Endometrial microvascular endothelial cells (primary cell): ENCODE data around the gene RALB. TPM values are rescaled to one million over a fixed set of nuclear protein-coding genes. Genes with fewer than 3 reads are reported as not detected.
"Not testable (repeated sequence)": the region's sequence is repeated elsewhere in the genome, so short reads cannot be mapped to it uniquely, and the experiment has no call there.

ENCODE experiments used
- in situ Hi-C: cut with HindIII; loops from 2 replicates; pipeline ENCODE4 v1.10.0; 2017; ENCODE audit warnings: low sequenced_read_pairs, low pct_unique_long_range_greater_than_20kb; ENCODE audit errors: inconsistent ontology term
- total RNA-seq: library from RNA; depleted of rRNA; stranded (reverse); fragments of >200 nt; gene quantifications from one replicate; pipeline ENCODE4 v1.2.3, GENCODE V29; 2015; ENCODE audit errors: inconsistent ontology term

RALB gene
- total RNA-seq, 1 donor from 2014 or later = 97.3 TPM

DNA sequence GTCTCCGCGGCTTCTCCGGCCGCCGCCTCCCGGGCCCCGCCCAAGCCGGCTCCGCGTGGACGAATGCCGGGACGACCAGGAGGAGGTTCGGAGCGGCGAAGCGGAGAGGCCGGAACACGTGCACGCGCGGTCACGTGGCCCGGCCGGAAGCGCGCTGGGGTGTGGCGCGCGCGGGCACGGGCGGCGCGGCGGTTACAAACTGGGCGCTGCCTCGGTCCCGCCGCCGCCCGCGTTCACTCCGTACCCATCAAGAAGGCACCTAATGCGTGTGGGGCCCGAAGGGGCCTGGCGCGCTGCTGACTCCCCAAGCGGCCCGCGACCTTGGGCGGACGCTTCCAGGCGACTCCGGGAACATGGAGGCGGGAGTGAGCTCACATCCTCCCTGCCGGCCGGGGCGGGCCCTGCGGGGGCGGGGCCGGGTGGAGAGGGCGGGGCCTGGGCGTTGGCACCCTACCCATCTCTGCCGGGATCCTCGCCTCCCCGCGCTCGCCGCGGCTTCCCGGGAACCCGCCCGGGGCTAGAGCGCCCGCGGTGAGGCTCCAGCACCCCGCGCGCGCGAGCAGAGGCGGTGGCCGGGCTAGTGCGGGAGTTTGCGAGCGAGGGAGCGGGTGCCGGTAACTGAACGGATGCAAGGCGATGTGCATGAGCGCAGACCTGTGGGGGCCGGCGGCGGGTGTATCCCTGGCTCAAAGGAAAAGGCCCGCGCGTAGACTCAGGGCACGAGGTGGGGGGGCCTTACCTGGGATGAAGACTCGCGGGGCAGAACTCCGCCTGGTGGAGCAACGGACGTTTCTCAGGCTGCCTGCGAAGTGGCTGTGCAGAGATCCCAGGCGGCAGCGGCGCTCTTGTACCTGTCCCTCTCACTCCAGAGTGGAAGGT, 29.4 kb upstream of the RALB start, which contains the start of gene TMEM185B:
TMEM185B (minus strand) TSS at position 367 of the 879 bp plus-strand sequence. CDS start 424 bp downstream, outside the sequence.
- in situ Hi-C loops = no loop called here

DNA sequence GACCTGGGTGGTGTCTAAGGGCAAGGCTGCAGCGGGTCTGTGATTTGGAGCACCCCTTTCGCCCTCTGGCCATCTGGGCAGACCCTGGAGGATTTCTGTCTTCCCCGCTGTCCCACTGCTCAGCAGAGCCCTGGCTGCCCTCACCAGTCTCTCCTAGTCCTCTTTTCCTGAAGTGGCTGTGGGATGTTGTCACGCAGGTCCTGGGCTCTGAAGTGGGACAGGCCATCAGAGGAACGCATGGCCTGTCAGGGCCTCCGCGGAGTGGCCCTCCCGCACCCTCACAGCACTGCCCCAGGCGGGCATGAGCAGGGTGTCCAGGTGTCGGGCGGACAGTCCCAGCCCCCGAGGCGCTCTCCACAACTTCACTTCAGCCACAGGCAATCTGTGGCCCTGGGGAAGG, 28.4 kb upstream of the RALB start:
- in situ Hi-C loops = no loop called here

DNA sequence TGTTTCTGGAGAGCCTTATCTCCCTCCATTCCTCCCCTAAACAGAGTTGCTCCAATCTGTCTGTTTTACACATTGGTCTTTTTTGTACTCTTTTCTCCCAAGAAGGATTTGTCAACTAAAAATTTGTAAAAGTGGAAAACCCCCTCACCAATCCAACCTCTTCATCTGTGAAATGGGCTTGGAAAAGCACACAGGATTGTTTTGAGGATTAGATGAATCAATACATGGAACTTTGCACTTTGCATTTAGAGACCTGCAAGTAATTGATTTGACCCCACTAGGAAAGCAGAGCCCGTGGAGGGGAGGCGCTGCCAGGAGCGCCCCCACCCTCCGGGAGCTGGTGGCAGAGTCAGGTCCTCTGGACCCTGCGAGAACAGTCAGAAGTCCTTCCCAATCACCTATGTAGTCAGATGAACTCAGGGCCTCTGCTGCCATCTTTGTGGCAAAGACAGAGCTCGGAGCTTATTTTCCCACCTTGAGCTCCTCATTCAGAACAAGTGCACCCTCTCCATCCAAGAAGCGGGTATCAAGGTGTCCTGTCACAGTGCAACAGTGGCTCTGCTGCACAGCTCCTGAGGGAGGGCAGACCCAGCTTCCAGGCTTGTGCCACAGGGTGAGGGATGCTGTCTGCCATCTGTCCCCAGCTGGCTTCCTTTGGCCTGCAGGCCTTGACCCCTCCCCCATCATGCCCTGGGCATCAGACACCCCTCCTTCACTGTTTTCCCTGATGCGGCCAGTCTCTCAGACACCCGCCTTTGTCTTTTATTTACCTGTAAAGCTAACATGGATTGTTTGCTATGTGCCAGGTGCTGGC, 27.7 kb upstream of the RALB start:
- in situ Hi-C loops = no loop called here

DNA sequence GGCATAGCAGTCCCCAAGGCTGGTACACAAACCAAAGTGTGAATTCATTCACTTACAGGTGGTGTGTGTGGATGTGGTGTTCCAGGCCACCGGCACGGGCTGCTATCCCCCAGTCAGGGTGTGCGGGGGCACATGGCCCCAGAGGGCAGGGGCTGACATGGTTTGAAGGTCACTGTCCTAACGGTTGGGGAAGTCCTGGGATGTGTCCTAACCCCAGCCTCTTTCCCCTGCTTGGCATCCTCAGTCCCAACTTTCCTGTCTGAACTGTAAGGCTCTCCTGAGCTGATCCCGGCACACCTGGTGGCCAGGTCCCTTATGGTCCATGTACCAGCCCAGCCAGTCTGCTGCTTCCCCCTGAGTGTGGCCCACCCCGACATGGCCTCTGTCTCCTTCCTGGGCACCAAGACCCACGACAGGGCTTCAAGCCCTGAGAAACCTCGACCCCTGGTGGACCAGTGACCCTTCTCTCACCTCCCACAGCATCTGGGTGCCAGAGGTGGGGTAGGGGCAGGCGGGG, 27.0 kb upstream of the RALB start:
- in situ Hi-C loops = no loop called here

DNA sequence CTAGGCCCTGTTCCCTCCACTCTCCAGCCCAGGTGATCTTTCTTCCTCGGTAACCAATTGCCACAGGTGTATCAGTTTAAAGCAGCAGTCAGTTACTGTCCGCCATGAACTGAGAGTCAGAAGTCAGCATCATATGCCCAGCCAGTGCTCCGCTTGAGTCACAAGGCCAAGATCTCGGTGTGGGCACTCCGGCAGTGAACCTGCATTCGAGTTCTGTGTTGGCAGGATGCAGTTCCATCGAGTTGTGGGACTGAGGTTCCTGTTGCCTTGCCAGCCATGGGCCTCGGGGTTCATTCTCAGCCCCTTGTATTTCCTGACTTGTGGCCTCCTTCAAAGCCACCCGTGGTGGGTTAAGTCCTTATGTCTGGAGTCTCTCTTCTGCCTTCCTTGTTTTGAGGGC, 26.3 kb upstream of the RALB start:
- in situ Hi-C loops = no loop called here

DNA sequence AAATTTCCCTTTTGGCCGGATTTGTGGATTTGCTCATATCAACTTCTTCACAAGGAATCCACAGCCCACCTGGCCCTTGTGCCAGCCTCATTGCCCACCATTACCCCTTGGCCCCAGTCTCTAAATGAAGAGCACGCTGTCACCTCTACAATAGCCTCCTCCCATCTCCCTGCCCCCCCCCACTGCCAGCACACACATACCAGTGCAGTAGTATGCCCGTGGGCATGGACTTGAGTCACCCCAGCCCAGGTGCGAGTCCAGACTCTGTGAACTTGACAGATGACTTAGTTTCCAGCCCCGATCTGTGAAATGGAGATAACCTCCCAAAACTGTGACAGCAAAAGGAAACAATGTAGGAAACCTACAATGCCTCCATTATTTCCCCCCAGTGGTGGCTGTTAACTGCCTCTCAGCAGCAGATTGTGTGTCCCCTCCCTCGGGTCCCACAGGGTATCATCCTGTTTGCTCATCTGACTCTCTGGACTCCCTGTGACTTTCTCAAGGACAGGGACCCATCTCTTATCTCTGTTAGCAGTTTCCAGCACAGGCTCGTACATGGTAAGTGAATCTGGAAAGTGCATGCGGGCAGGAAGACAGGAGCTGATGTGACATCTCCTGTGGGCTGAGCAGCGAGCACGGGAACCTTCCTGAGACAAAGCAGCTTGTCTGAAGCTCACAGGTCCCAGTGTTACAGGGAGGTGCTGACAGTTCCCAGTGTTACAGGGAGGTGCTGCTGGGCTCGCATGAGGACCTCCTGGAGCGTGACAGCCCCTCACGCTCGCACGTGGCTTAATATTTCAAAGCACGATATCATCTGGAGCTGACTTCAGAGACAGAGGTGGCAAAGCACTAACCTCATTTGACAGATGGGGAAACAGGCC, 25.3 kb upstream of the RALB start:
- in situ Hi-C loops = no loop called here

DNA sequence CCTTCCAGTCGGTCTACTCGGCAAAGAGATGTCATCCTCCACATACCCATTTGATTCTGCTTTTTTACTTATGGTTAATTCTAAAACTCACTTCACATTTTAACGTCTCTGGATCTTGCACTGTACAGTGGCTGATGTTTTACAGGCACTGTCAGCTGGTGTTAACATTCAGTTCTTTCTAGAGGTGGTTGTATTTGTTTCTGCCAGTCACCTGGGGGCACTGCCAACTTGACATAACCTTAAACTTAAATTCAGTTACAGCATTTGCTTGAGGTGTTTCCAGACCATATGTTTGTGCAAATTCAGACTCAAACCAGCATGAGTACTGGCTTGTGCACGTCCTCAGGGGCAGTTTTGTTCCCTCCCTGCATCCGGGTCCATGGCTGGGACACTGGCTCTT, 24.1 kb upstream of the RALB start:
- in situ Hi-C loops = no loop called here

DNA sequence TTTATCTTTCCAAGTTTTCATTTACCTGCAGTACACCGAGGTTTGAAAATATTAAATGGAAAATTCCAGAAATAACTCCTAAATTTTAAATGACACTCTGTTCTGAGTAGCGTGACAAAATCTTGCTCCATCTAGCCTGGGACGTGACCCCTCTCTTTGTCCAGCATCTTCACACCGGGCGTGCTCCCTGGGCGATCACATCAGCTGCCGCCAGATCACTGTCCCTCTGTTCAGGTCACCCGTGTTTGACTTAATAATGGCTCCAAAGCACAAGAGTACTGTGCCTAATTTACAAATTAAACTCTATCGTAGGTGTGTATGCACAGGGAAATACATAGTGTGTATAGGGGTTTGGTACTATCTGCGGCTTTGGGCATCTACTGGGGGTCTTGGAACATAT, 23.3 kb upstream of the RALB start:
- in situ Hi-C loops = no loop called here

DNA sequence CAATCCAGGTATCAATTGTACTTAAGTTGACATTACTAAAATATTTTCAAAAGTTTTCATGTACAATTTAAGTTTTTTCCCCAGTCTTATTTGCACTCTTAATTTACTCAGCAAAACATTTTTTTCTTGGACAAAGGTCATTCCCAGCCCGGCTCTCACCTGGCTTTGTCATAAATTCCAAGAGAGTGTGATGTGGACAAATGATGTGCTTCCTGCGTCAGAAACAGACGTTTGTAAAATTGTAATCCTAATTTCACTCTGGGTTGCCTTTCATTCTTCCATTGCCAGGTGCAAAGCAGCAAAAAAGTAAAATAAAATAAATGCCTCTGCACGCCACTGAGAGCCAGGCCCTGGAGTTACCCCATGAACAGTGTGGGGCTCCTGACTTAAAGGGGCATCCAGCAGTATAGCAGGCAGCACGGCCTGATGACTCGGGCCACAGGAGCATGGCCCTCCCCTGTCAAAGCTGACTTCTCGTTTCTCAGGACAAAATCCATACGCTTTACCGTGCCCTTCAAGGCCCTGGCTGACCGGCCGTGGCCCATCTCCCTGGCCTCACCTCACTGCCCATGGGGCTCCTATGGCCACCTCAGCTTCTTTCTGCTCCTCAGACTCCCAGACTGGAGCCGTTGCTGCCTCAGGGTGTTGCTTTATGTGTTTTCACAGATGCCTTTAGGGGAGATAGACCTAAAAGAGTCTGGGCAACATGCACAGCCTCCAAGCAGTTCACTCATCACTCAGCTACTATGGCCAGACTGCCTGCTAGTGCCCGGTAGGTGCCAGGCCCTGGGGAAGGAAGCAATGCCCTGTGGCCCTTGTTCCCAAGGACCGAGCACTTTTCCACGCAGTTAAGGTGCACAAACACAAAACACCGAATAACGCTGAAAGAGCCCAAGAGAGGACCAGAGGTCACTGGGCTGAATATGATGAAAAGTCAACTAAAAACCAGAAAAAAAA, 21.9 kb upstream of the RALB start:
- in situ Hi-C loops = no loop called here

DNA sequence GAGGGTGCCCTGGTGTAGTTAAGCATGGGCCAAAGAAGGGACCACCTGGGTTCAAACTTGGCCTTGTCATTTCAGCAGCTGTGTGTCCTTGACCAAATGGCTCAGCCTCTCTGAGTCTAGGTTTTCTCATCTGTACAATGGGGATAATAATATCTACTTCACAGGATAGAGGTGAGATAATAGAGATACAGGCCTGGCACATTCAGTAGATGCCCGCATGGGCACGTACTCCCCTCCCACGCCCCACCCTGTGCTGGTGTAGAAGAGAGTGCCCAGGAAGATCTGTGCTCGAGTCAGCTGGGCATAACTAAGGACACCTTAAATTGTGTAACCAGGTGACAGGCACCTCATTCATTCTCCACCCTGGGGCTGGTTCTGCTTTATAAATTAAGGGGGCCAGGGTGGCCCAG, 21.1 kb upstream of the RALB start:
- in situ Hi-C loops = no loop called here

DNA sequence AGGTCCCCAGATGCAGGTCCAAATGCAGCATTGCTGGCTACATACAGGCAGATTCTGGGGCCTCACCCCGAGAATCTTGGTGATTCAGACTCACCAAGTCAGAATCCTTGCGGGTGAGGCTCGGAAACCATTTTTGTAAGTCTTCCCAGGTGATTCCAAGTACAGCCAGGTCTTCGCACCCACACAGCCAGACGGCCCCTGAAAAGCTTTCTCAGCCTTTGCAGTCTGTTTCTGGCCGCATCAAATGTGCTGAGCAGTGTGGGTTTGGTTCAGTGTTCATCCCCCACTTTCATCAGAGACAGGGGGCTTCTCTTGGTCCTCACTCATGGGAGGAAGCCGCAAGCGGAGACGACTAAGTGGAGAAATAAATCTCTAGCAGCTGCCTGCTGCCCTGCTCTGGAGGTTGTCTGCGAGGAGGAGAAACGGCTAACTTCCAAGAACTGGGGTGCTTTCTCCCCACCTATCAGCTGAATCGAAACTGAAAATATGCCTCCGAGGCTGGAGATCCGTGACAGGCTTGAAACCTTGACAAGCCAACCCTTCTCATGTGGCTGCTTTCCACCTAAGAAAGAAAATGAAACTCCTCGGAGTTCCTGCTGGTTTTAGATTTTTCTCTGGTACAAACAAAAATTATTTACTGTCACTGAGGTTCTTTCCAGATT, 20.5 kb upstream of the RALB start:
- in situ Hi-C loops = no loop called here

DNA sequence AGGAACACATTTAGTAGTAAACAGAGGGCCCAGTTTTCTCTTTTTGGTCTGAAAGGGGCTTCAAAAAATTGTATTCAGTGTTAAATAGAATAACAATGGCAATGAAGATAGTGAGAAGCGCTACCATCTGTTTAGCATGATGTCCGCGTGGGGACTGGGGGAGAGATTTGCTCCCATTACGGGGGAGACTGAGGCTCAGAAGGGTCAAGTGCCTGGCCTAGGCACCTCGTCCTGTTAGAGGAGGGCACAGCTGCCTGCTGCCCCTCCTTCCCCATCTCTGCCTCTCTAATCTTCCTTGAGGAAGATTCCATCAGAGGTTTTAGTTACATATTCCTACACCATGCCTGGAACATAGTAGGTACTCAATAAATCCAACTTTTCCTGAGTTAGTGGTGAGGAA, 19.4 kb upstream of the RALB start:
- in situ Hi-C loops = no loop called here

DNA sequence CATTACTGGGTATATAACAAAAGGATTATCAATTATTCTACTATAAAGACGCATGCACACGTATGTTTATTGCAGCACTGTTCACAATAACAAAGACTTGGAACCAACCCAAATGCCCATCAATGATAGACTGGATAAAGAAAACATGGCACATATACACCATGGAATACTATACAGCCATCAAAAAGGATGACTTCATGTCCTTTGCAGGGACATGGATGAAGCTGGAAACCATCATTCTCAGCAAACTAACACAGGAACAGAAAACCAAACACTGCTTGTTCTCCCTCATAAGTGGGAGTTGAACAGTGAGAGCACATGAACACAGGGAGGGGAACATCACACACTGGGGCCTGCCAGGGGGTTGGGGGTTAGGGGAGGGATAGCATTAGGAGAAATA, 17.5 kb upstream of the RALB start:
- in situ Hi-C loops = not testable (repeated sequence)

DNA sequence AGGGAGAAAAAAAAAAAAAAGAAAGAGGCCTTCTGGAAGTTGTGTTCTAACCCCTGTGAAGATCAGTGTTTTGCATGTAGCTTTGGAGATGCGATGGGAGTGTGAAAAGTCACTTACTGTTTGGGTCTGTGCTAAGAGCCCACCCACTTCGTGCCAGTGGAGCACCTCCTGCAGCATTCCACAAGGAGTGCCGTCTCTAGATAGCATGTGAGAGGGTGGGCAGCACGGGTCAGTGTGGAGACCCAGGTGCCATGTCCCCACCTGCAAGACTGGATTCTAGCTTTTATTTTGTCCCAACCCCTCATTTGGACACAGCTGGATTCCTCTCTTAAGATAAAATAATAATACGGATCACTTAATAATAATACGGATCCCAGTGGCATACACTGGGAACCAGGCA, 17.0 kb upstream of the RALB start:
- in situ Hi-C loops = no loop called here

DNA sequence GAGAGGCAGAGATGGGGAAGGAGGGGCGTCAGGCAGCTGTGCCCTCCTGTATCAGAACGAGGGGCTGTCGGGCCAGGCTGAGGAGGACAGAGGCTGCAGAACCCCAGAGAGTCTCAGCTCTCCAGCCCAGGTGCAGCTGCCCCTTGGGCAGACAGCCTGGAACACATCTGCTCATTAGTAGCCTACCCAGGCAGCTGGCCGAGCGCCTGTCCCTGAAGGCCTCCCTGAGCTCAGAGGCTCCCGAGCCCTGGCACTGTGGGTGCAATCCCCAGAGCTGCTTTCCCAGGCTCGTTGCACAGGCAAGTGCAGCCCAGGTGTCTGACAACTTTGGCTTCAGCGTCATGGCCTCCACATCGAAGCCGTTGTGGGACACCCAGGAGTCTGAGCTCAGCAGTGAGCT, 16.3 kb upstream of the RALB start:
- in situ Hi-C loops = no loop called here

DNA sequence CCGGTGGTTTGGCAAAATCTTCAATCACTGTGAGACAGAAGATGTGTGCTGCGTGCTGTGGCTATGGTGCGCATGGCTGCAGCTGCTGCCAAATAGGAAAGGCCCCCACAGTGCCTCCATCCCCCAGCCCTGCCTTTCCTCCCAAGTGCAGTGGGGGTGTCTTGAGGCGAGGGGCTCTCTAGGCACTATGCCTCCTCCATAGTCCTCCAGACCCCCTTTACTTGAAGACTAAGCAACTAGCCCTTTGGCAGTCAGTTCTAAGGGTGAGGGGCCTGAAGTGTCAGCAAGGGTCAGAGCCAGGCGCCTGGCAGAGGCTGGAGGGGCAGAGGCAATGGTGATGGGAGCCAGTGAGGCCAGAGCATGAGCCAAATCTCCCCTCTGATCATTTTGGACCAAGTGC, 15.9 kb upstream of the RALB start:
- in situ Hi-C loops = no loop called here

DNA sequence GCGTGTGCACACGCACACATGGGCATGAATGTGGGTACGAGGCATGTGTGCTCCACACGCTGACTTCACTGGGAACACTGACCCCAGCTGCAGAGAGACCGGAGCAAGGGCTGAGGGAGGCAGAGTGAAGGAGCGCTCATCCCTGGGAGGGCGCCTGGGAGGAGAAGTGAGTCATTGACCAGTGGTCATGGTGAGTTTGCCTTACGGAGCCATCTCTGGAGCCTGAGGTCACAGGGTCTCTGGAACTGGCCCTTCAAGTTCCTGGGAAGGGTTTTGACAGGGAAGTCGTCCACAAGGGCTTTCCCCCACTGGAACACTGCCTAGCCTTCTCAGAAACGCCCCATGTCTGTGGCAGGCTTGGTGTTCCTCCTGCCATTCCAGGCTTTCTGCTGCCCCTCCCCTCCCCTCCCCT, 15.2 kb upstream of the RALB start:
- in situ Hi-C loops = no loop called here
